Stimulated activated CD8-positive, alpha-beta memory T cell treated with anti-CD3 and anti-CD28 coated beads, Interleukin-15, amount 100 ng/mL, for 48 hours (primary cell): ENCODE measurements around the gene TKTL1.
"Not testable (repeated sequence)": the region's sequence is repeated elsewhere in the genome, so short reads cannot be mapped to it uniquely, and the experiment has no call there.

Source experiments
- DNase-seq, 2 donors: peaks; one replicate each; pipeline ENCODE4 v3.0.0-alpha.2; 2020; ENCODE audit warnings: low read depth in 2 of 2

The TKTL1 gene

GRCh38 chrX:154343063-154343462, 47.5 kb downstream of the TKTL1 start:
- not testable (repeated sequence) for DNase-seq

GRCh38 chrX:154343620-154344019, 48.0 kb downstream of the TKTL1 start:
- not testable (repeated sequence) for DNase-seq

- no peak for DNase-seq
These were observed 52.5 kb downstream of the TKTL1 start for GRCh38 chrX:154348114-154348531.

- no peak for DNase-seq
These were observed 53.2 kb downstream of the TKTL1 start for GRCh38 chrX:154348646-154349358.

GRCh38 chrX:154349359-154349935, 53.9 kb downstream of the TKTL1 start:
- no peak for DNase-seq

- DNase-seq: no peak
These were observed 54.4 kb downstream of the TKTL1 start for GRCh38 chrX:154349979-154350378.

GRCh38 chrX:154350429-154351182, 55.0 kb downstream of the TKTL1 start:
- no peak for DNase-seq

- no peak for DNase-seq
These were observed 55.8 kb downstream of the TKTL1 start for GRCh38 chrX:154351183-154352011.

- no peak for DNase-seq
These were observed 56.4 kb downstream of the TKTL1 start for GRCh38 chrX:154352012-154352401.

GRCh38 chrX:154352466-154352865, 56.9 kb downstream of the TKTL1 start:
- no peak for DNase-seq

- DNase-seq: no peak
These were observed 57.7 kb downstream of the TKTL1 start for GRCh38 chrX:154353172-154353843.

- DNase-seq: no peak
These were observed 58.4 kb downstream of the TKTL1 start for GRCh38 chrX:154354013-154354412.

- DNase-seq: no peak
These were observed 58.9 kb downstream of the TKTL1 start for GRCh38 chrX:154354516-154354915.

GRCh38 chrX:154355094-154355775, 59.6 kb downstream of the TKTL1 start:
- DNase-seq: no peak

GRCh38 chrX:154355776-154356140, 60.2 kb downstream of the TKTL1 start:
- no peak for DNase-seq

- DNase-seq: no peak
These were observed 61.0 kb downstream of the TKTL1 start for GRCh38 chrX:154356596-154356995.

GRCh38 chrX:154357205-154357604, 61.6 kb downstream of the TKTL1 start:
- DNase-seq: no peak

- DNase-seq: no peak
These were observed 62.4 kb downstream of the TKTL1 start for GRCh38 chrX:154358011-154358410.

GRCh38 chrX:154358829-154359228, 63.2 kb downstream of the TKTL1 start:
- DNase-seq: no peak

- no peak for DNase-seq
These were observed 64.0 kb downstream of the TKTL1 start for GRCh38 chrX:154359362-154360154.
